ENCODE data around the gene FBXO9.
"Not testable (repeated sequence)": the region's sequence is repeated elsewhere in the genome, so short reads cannot be mapped to it uniquely, and the experiment has no call there.

The FBXO9 gene

GRCh38 chr6:53048431-53049195 is 16.6 kb upstream of the FBXO9 start:
- DNase-seq (ENCODE audit: low read depth) = no peak

- DNase-seq (ENCODE audit: low read depth) = no peak
Observed at GRCh38 chr6:53049415-53049814, 15.8 kb upstream of the FBXO9 start.

DNA sequence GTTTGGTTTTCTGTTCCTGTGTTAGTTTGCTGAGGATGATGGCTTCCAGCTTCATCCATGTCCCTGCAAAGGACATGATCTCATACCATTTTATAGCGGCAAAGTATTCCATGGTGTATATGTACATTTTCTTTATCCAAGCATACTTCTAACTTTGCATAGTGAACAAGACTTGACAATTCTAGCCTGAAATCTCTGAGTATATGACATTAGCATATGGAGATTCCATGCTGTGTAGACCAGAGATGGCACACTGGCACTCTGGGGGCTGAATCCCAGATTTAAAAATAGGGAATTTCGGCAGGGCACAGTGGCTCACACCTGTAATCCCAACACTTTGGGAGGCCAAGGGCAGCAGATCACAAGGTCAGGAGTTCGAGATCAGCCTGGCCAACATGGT is 13.1 kb upstream of the FBXO9 start:
- not testable (repeated sequence) for DNase-seq (ENCODE audit: low read depth)

DNA sequence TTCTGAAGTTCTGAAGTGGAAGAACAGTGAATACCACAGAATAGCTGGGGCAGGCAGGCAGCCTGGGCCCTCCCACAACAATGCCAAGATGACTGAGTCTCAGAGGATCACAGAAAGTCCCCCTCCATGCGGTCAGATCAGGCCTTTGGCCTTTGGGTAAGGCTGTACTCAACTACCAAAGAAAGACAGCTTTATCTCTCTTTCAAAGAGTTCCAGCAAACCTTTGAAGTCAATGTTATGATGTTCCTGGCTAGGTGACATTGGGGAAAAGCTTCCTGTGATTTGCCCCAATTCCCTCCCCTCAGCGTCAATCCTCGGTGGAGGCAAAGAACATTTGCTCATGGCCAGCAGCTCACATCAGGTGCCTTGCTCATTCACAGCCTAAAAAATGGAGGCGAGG is 10.7 kb upstream of the FBXO9 start:
- no peak for DNase-seq (ENCODE audit: low read depth)

DNA sequence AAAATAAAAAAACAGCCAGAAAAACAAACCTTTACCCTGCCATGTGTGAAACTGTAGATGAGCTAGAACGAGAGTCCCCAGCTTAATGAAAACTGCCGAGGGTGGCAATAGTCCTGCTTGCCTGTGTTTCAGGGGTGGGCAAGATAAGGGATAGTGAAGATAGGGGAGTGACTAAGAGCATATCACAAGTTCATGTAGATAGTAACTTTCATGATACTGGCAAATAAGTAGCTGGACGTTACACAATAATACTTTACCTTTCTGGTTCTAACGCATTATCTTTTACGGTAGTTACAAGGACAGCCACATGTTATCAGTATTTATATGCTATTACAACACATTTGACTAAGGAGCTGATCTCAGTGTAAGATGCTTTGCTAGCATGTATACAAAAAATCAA is 9.3 kb upstream of the FBXO9 start:
- DNase-seq (ENCODE audit: low read depth) = no peak

GRCh38 chr6:53056273-53056672 is 8.9 kb upstream of the FBXO9 start:
- DNase-seq (ENCODE audit: low read depth) = no peak

DNA sequence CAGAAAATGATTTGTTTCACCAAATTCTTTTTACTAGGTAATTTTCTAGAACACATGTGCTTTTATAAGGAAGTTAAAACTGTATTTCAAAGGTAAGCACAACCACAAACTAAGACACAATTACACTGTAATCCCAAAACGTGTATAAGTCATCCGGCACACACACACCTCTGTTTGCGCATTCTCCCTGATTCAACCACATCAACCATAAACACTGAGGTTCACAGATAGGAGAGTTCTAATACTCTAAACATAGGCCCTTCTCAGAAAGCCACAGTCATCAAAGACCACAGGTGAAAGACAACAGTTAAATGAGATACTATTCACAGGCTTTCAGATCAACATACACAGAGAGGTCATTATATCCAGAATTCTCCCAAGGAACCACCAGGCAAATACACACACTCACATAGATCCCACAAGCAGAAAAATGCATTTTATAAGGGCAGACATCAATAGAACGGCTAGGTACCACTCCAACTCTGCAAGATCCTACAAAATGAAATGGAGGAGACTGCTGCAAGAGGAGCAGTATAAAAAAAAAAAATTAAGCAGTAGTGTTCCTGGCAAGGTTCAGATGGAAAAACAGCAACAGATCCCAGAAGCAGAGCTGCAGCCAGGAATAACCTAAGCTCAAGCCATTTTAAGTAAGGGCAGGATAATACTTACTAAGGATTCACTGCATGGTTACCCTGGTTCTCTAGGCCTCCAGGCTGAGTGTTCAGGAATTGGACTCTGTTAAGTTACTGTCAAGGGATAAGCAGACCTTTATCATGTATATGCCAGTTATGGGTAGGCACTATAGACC is 6.6 kb upstream of the FBXO9 start:
- DNase-seq (ENCODE audit: low read depth) = no peak

DNA sequence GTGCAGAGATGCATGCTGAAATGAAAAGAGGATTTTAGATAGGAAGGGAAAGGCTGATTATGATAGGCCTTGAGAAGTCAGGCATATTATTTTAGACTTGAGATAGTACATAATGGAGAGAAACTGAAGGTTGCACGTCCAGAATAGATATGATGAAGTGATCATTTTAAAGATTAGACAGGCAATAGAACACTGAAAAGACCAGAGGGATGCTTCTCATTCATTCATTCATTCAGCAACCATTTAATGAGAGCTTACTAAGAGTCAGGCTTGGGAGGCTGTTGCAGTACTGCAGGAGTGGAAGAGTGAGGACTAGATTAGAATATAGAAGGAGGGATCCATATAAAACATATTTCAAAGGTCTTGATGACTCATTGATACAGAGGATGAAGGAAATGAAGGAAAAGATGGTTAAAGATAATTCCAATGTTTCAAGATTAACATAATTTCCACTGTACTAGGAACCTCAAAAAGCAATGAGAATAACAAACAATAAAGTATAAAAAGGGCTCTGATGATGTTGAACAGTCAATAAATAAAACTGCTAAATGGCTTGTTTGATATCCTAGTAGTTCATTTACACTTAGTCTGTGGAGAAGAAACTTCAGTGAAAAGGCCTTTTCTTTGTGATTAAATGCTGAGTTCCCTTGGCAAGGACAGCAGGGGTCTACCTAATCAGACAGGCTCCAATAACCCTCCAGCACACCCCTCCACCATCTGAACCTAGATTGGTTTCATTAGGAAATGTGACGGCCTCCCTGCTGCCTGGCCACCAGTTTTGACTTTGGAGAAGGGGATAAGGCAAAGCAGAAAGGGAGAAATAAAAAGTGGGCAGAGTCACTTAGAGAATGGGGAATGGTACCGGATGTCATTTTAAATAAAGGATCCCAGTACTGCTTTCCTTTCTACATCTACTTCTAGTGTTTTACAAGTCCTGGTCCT is 5.3 kb upstream of the FBXO9 start:
- no peak for DNase-seq (ENCODE audit: low read depth)

GRCh38 chr6:53062169-53062539 is 3.0 kb upstream of the FBXO9 start:
- no peak for DNase-seq (ENCODE audit: low read depth)

GRCh38 chr6:53064255-53064654 is 949 bp upstream of the FBXO9 start:
- DNase-seq (ENCODE audit: low read depth) = not testable (repeated sequence)

GRCh38 chr6:53064726-53065265 is 408 bp upstream of the FBXO9 start:
- DNase-seq (ENCODE audit: low read depth) = peak; percentile 95

DNA sequence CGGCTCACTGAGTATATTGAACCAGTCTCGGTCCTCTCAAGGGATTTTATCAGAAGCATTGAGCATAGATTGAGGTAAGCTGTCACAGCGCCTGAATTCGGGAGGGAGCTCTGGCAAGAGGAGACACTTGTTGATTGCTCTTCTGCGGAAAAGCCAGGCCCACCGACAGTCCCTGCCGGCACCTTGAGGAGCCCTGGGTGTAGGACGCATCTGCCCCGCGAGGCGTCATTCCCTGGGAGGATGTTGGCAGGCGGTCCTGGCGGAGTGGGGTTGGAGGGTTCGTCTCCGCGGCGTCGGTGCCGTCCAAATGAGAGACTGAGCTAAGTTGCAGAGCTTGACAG is 843 bp downstream of the FBXO9 start:
- DNase-seq (ENCODE audit: low read depth) = no peak

DNA sequence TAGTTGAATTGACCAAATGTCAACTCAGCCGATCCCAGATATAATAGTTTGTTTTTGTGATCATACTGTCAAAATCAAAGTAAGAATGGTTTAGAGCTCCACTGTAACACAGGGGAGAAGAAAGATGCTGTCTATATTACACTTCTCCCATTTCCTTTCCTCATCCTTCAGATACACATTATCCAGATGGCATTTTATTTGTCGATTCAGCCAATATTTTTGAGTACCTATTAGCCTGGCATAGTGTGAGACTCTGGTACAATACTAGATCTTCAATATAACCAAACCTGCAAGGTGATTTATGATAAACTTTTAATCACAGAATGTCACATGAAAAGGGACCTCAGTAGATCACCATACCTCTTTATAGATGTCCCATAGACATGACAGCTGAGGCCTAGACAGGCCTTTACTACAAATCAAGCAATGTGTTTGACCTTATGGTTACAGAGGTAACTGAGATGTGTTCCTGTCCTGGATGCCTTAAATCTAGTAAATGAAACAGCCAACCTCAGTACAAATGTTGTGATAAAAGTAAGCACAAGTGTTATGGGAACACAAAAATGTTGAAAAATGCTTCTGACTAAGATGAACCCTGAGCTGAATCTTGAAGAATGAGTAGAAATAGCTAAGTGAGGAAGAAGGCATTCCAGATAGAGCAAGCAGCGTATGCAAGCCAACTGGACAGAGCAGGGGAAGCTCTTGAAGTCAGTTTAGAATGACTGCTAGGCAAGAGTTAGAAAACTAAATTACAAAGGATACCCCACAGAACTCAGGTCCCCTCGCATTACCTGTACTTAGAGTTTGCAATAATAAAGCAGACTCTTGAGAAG is 1.9 kb downstream of the FBXO9 start:
- no peak for DNase-seq (ENCODE audit: low read depth)

GRCh38 chr6:53067849-53068361 is 2.7 kb downstream of the FBXO9 start:
- DNase-seq (ENCODE audit: low read depth) = no peak

DNA sequence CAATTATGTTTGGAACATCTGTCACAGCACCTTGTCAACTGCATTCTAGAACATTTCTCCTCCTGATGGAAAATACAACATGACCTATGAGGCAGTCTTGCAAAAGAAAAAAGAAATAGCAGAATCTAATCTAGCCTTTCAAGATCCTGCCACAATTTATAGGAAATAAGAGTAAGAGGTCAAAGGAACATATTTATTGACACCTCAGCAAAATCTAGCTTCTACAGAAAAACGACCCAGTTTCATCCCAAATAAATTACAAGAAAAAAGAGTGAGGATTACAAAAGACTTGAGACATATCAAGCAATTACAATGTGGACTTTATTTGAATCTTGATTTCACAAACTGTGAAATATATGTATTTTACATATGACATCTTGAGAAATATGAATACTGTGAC is 4.2 kb downstream of the FBXO9 start:
- no peak for DNase-seq (ENCODE audit: low read depth)

DNA sequence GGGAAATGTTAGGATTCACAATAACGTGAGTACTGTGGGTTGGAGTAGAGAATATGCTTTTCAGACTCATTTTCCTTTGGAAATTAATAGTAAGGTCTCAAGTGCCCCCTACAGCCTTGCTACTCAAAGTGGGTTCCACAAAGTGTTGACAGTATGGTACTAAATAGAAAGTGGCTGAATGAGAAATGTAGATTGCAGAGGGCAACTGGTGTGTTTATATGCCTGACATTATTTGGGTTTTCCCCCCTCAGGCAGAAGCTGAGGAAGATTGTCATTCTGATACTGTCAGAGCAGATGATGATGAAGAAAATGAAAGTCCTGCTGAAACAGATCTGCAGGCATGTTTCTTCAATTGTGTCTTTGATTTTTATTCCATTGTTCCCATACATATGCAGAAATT is 5.6 kb downstream of the FBXO9 start:
- DNase-seq (ENCODE audit: low read depth) = no peak

- no peak for DNase-seq (ENCODE audit: low read depth)
Observed at GRCh38 chr6:53074347-53074746, 9.1 kb downstream of the FBXO9 start.

DNA sequence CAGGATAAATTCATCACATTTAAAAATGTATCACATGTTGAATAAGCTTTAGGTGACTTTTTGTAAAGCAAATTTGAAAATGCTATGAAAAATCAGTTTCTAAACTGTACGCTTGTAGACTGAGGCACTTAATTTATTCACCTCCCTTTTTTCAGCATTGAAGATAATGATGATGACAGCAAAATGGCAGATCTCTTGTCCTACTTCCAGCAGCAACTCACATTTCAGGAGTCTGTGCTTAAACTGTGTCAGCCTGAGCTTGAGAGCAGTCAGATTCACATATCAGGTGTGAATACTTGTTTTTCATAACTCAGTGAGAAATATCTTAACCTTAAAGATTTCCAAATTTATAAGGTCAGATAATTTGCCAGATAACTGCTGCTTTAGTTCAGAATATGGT is 15.6 kb downstream of the FBXO9 start:
- DNase-seq (ENCODE audit: low read depth) = no peak

DNA sequence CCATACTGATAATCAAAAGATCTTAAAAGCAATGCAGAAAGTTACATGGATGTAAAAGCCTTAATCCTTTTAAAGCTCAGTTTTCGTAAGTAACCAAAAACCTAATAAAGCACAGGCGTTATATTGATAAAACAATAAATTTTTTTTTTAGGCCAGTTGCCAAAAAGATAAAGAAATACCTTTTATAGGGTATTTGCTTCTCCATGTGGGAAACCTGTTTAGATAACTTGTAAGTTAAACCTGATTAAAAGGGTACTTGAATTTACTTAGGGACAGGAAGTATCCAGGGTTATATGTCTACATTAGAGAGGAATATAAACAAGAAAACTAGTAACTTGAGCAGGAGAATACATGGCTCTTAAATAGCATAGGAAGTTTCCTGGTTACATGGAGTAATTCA is 21.1 kb downstream of the FBXO9 start:
- no peak for DNase-seq (ENCODE audit: low read depth)

DNA sequence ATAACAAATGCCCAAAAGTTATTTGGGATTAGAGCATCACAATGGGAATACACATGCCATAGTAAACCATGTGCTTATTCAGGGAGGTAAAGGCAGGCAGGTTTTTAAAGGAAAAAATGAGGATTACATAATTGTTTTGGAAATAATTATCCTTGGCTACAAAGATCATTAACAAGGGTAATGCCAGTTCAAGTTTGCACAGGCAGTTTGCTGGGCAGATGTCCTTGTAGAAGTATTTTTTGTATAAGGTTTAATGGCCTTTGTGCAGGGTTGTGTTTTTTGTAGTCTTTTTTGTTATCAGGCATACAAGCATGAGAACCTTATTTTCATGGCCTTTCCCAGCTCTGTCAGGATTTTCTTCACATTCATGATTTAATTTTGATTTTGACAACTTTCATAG is 24.7 kb downstream of the FBXO9 start:
- no peak for DNase-seq (ENCODE audit: low read depth)

DNA sequence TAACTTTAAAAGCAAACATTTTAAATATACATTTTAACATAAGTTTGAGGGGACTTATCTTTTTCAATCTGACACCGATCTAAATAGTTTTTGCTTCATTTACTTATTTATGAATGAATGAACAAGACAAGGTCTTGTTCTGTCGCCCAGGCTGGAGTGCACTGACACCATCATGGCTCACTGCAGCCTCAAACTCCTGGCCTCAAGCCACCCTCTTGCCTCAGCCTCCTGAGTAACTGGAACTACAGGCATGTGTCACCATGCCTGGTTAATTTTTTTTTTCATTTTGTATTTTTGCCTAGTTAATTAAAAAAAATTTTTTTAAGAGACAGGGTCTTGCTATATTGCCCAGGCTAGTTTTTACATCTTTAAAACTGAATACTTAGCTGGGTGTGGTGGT is 25.4 kb downstream of the FBXO9 start:
- DNase-seq (ENCODE audit: low read depth) = no peak

Data from stimulated activated CD8-positive, alpha-beta memory T cell treated with anti-CD3 and anti-CD28 coated beads, Interleukin-15, amount 100 ng/mL, for 1 hour (primary cell).